Spleen (tissue), 11 donors: ENCODE measurements around the gene EXOC4. TPM values are rescaled to one million over a fixed set of nuclear protein-coding genes. Genes with fewer than 3 reads are reported as not detected.

Experiments
- DNase-seq: peaks from one replicate; pipeline ENCODE4 v3.0.0-alpha.2; 2020
- H3K27ac ChIP-seq, 8 donors: fragments of 200-600 bp; sonication (generic) in 7 of 8; 1 replicate in 4 of 8; 2 replicates in 4 of 8; pipeline versions ENCODE4 v1.5.0 to v1.8.0; 2016 to 2021; ENCODE audit warnings: inconsistent platforms in 4 of 8, mild to moderate bottlenecking in 4 of 8, moderate library complexity in 1 of 8
- H3K27me3 ChIP-seq, 7 donors: fragments of 200-600 bp; sonication (generic) in 6 of 7; replicated peaks in 1 of 7; 1 replicate in 4 of 7; 2 replicates in 3 of 7; pipeline versions ENCODE4 v1.5.0 to v1.8.0; 2016 to 2021; ENCODE audit warnings: inconsistent platforms in 3 of 7, mild to moderate bottlenecking in 1 of 7
- H3K36me3 ChIP-seq, 6 donors: fragments of 200-600 bp; sonication (generic) in 5 of 6; 1 replicate in 4 of 6; 2 replicates in 2 of 6; pipeline versions ENCODE4 v1.5.0 to v1.8.0; 2016 to 2021; ENCODE audit warnings: inconsistent platforms in 2 of 6
- H3K4me1 ChIP-seq, 6 donors: fragments of 200-600 bp; sonication (generic) in 5 of 6; 1 replicate in 3 of 6; 2 replicates in 3 of 6; pipeline versions ENCODE4 v1.5.0 to v1.8.0; 2016 to 2021; ENCODE audit warnings: inconsistent platforms in 3 of 6
- H3K4me3 ChIP-seq, 8 donors: fragments of 200-600 bp; sonication (generic) in 7 of 8; 1 replicate in 4 of 8; 2 replicates in 4 of 8; pipeline versions ENCODE4 v1.5.0 to v1.8.0; 2016 to 2021; ENCODE audit warnings: inconsistent platforms in 4 of 8, mild to moderate bottlenecking in 4 of 8, moderate library complexity in 2 of 8
- H3K9me3 ChIP-seq, 8 donors: fragments of 200-600 bp; sonication (generic) in 7 of 8; 1 replicate in 4 of 8; 2 replicates in 4 of 8; pipeline versions ENCODE4 v1.5.0 to v1.8.0; 2016 to 2021; ENCODE audit warnings: inconsistent platforms in 4 of 8
- CTCF ChIP-seq, 11 experiments: fragments of 200-600 bp in 7 of 11; fragments of 450-650 bp in 4 of 11; sonication (generic) in 4 of 11; IDR thresholded peaks in 8 of 11; conservative IDR thresholded peaks in 3 of 11; 1 replicate in 7 of 11; 2 replicates in 4 of 11; pipeline versions ENCODE4 v1.4.0 to v1.8.0; 2016 to 2021; ENCODE audit warnings: antibody characterized with exemption in 11 of 11, inconsistent platforms in 4 of 11, mild to moderate bottlenecking in 1 of 11
- POLR2A ChIP-seq, 3 donors: fragments of 450-650 bp; IDR thresholded peaks; one replicate each; pipeline ENCODE4 v1.5.1; 2017; ENCODE audit warnings: antibody characterized with exemption in 3 of 3, mild to moderate bottlenecking in 1 of 3
- POLR2AphosphoS5 ChIP-seq, 3 donors: sonication (generic); formaldehyde crosslinking; IDR thresholded peaks; one replicate each; pipeline ENCODE4 v1.5.1; 2017; ENCODE audit warnings: antibody characterized with exemption in 3 of 3
- whole genome bisulfite sequencing, 5 donors: extraction: QIAGEN DNeasy Blood & Tissue Kit in 3 of 5; methylation state at CpG; one replicate each; pipeline versions ENCODE4 v1.1.5 to v1.1.7; 2013 to 2018; 5-methylcytosine and 5-hydroxymethylcytosine counted together
- intact Hi-C: fragments of 100-400 bp; cut with DNase I; formaldehyde crosslinking; loops from one replicate; pipeline ENCODE4 v1.15.0; 2023; ENCODE audit warnings: low total_unique reads
- polyA plus RNA-seq, 3 donors: library from polyadenylated mRNA; stranded (reverse); fragments of 200-250 nt; gene quantifications; one replicate each; pipeline ENCODE4 v1.2.1, GENCODE V29; 2013
- total RNA-seq, 7 donors: library from RNA; depleted of rRNA in 3 of 7; stranded (reverse); fragments of >200 nt in 3 of 7; fragmentation: NEBNext Ultra II Directional in 4 of 7; extraction: Animal tissue kit (Norgen Biotek cat#: 25700) in 4 of 7; gene quantifications; one replicate each; pipeline versions ENCODE4 v1.1.0 to v1.2.1, GENCODE V29; 2016 to 2021
- donor health status: healthy with polysubstance abuse.
- donor health status: DM: no; HTN: no; CAD: no; lungs with moderate emphysema.
- donor health status: DM: no; HTN: no; CAD: no.
- donor health status: Bipolar disorder and iron deficiency.
- donor health status: healthy.
- donor health status: DM: no; HTN: no; CAD: no.
- donor health status: DM: yes; HTN: yes; CAD: no.

The EXOC4 gene
- total and polyA plus RNA-seq, 10 donors, result 14.1 to 138 (median 102) TPM

GRCh38 chr7:133300088-133300487 lies 47.2 kb downstream of the EXOC4 start:
- DNase-seq, result no peak
- Histone ChIP-seq H3K27ac (no peak overlapping the region), H3K36me3 (peaks cover 0 to 3% (median 0%) of the 10 kb centered on the region in 6 donors), H3K4me3 (no peak overlapping the region), H3K9me3 (no peaks in the 10 kb centered on the region), H3K4me1 (peaks cover 0 to 4% (median 0%) of the 10 kb centered on the region in 6 donors), H3K27me3 (no peaks in the 10 kb centered on the region)
- intact Hi-C loops, result no loop called here
- 93 to 100% (median 97%) methylated on average over 2 of the region's 2 CpGs for WGBS, 5 donors
- TF ChIP-seq CTCF (IDR thresholded peaks at IDR 0.05 in 8 of 11, conservative IDR thresholded peaks at IDR 0.05 in 3 of 11) (no peak), POLR2A (IDR thresholded peaks at IDR 0.05) (no peak), POLR2AphosphoS5 (IDR thresholded peaks at IDR 0.05) (no peak)

- H3K27ac ChIP-seq, result no peak overlapping the region
Observed at GRCh38 chr7:133300811-133301210, 47.9 kb downstream of the EXOC4 start.

GRCh38 chr7:133301444-133301843 lies 48.6 kb downstream of the EXOC4 start:
- no peaks in the 10 kb centered on the region for H3K27me3 ChIP-seq
- H3K27ac ChIP-seq, result no peak overlapping the region
- peaks cover 0 to 4% (median 0%) of the 10 kb centered on the region in 6 donors for H3K4me1 ChIP-seq
- peaks cover 0 to 16% (median 10%) of the 10 kb centered on the region in 6 donors for H3K36me3 ChIP-seq
- intact Hi-C loops, result no loop called here
- H3K4me3 ChIP-seq, result no peak overlapping the region
- H3K9me3 ChIP-seq, result no peaks in the 10 kb centered on the region
- no peak for DNase-seq
- WGBS, 5 donors, result 69 to 89% (median 79%) methylated on average over 2 of the region's 2 CpGs
- no peak for TF ChIP-seq CTCF (IDR thresholded peaks at IDR 0.05 in 8 of 11, conservative IDR thresholded peaks at IDR 0.05 in 3 of 11)
- no peak for TF ChIP-seq POLR2A (IDR thresholded peaks at IDR 0.05)
- TF ChIP-seq POLR2AphosphoS5 (IDR thresholded peaks at IDR 0.05), result no peak

More at GRCh38 chr7:133300811-133301210, 47.9 kb downstream of the EXOC4 start:
- no peak for TF ChIP-seq CTCF (IDR thresholded peaks at IDR 0.05 in 8 of 11, conservative IDR thresholded peaks at IDR 0.05 in 3 of 11)
- no peak for TF ChIP-seq POLR2AphosphoS5 (IDR thresholded peaks at IDR 0.05)
- TF ChIP-seq POLR2A (IDR thresholded peaks at IDR 0.05), result no peak
- intact Hi-C loops, result no loop called here
- H3K4me3 ChIP-seq, result no peak overlapping the region
- H3K9me3 ChIP-seq, result no peaks in the 10 kb centered on the region
- no peaks in the 10 kb centered on the region for H3K27me3 ChIP-seq
- peaks cover 0 to 4% (median 0%) of the 10 kb centered on the region in 6 donors for H3K4me1 ChIP-seq
- DNase-seq, result no peak
- H3K36me3 ChIP-seq, result peaks cover 0 to 10% (median 4%) of the 10 kb centered on the region in 6 donors
- WGBS, 5 donors, result 96 to 99% (median 97%) methylated on average over 5 of the region's 5 CpGs

GRCh38 chr7:133303372-133303771 lies 50.5 kb downstream of the EXOC4 start:
- TF ChIP-seq POLR2A (IDR thresholded peaks at IDR 0.05) (no peak), CTCF (IDR thresholded peaks at IDR 0.05 in 8 of 11, conservative IDR thresholded peaks at IDR 0.05 in 3 of 11) (no peak), POLR2AphosphoS5 (IDR thresholded peaks at IDR 0.05) (no peak)
- DNase-seq, result no peak
- H3K27ac ChIP-seq, result no peak overlapping the region
- intact Hi-C loops, result no loop called here
- H3K9me3 ChIP-seq, result no peaks in the 10 kb centered on the region
- peaks cover 0 to 4% (median 0%) of the 10 kb centered on the region in 6 donors for H3K4me1 ChIP-seq
- H3K36me3 ChIP-seq, result peaks cover 0 to 36% (median 25%) of the 10 kb centered on the region in 6 donors
- WGBS, 5 donors, result 96 to 100% (median 96%) methylated on average over 1 of the region's 1 CpG
- no peaks in the 10 kb centered on the region for H3K27me3 ChIP-seq
- no peak overlapping the region for H3K4me3 ChIP-seq
